Measurements from ENCODE around the gene TSPO. TPM values are rescaled to one million over a fixed set of nuclear protein-coding genes. Genes with fewer than 3 reads are reported as not detected.

TSPO gene
- total RNA-seq, 4 donors from 2014 or later: 101 to 174 (median 113) TPM

DNA sequence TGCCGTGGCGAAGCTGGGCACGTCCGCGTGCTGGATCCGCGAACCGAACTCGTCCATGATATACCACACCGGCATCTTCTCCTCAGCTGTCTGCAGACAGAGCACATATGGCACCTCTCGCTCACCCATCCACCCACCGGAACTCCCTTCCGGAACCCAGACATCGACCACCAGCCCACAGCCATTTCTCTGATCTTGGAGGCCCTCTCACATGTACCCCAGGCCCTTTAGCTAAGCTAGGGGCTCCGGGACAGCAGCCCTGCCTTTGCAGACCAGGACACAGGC is 28.5 kb downstream of the TSPO start:
- intact Hi-C loops (cut with DNase I; ENCODE audit: low total_unique reads): no loop called here
- Histone ChIP-seq H3K27me3 (no peaks in the 10 kb centered on the region), H3K9me3 (no peaks in the 10 kb centered on the region), H3K4me1 (no peaks in the 10 kb centered on the region), H3K36me3 (peaks cover 0 to 27% of the 10 kb centered on the region in 2 donors), H3K27ac (no peak overlapping the region), H3K4me3 (no peak overlapping the region)
- ATAC-seq (no peak), DNase-seq (no peak)
- in situ Hi-C loops (cut with MboI; ENCODE audit: low sequenced_read_pairs in 4 of 4): no loop called here
- no peak for TF ChIP-seq POLR2A (IDR thresholded peaks at IDR 0.05)
- no peak for TF ChIP-seq CTCF (IDR thresholded peaks at IDR 0.05 in 4 of 5, conservative IDR thresholded peaks at IDR 0.05 in 1 of 5)

DNA sequence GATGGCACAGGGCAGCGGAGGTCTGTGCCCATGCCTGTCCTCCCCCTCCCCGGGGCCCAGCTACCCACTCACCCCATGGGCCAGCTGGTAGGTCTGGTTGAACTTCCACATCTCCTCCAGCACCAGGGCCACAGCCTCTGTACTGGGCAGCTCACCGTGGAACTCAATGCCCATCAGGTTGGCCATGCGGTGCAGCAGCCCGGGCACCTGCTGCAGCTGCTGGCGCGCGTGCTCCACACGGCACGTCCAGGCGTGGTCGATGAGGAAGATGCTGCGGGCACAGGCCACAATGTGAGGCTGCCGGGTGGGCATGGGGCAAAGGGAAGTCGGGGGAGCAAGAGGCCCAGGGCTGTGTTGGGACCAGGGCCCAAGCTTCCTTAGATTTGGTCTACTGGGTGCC is 29.3 kb downstream of the TSPO start:
- Histone ChIP-seq H3K36me3 (peaks cover 0 to 21% of the 10 kb centered on the region in 2 donors), H3K9me3 (no peaks in the 10 kb centered on the region), H3K27ac (no peak overlapping the region), H3K27me3 (no peaks in the 10 kb centered on the region), H3K4me1 (peaks cover 2 to 5% of the 10 kb centered on the region in 2 donors), H3K4me3 (no peak overlapping the region)
- ATAC-seq: no peak
- no peak for DNase-seq
- no peak for TF ChIP-seq POLR2A (IDR thresholded peaks at IDR 0.05)
- no peak for TF ChIP-seq CTCF (IDR thresholded peaks at IDR 0.05 in 4 of 5, conservative IDR thresholded peaks at IDR 0.05 in 1 of 5)
- intact Hi-C loops (cut with DNase I; ENCODE audit: low total_unique reads): no loop called here
- in situ Hi-C loops (cut with MboI; ENCODE audit: low sequenced_read_pairs in 4 of 4): no loop called here

DNA sequence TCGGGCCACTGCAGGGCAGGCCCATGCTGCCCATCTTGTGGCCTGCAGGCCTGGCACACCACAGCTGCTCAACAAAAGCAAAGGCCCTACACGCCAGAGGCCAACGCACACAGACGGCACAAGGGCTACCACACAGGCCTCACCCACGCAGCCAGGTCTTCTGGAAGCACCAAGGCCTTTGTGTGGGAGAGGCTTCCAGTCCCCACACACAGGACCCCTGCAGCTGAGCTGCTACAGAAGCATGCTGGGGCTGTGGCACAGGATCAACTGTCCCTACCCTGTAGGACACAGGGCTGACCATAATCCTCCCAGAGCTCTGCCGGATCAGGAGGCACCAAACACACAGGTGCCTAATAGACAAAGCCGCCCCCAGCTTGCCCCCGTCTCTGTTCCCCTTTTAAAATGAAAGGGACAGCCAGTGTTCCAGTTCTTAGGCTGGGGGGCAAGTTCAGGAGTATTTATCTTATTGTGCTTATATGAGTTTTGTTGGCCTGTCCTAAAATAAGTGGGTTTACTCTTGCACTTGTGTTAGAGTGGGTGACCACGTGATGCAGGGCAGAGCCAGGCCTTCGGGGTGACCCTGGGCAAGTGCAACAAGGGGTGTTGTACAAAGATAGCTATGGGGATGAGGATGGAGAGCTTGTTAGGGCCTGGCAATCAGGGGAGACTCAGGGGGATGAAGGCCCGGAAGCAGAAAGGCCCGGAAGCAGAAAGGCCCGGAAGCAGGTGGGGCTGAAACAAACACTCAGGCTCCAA is 30.1 kb downstream of the TSPO start:
- Histone ChIP-seq H3K36me3 (peaks cover 0 to 15% of the 10 kb centered on the region in 2 donors), H3K27me3 (no peaks in the 10 kb centered on the region), H3K9me3 (no peaks in the 10 kb centered on the region), H3K4me1 (peaks cover 10 to 12% of the 10 kb centered on the region in 2 donors), H3K4me3 (no peak overlapping the region), H3K27ac (no peak overlapping the region)
- intact Hi-C loops (cut with DNase I; ENCODE audit: low total_unique reads): no loop called here
- no peak for DNase-seq
- TF ChIP-seq POLR2A (IDR thresholded peaks at IDR 0.05): no peak
- no peak for TF ChIP-seq CTCF (IDR thresholded peaks at IDR 0.05 in 4 of 5, conservative IDR thresholded peaks at IDR 0.05 in 1 of 5)
- no peak for ATAC-seq
- in situ Hi-C loops (cut with MboI; ENCODE audit: low sequenced_read_pairs in 4 of 4): no loop called here

- ATAC-seq: no peak
- Histone ChIP-seq H3K4me1 (peaks cover 10 to 12% of the 10 kb centered on the region in 2 donors), H3K4me3 (no peak overlapping the region), H3K27me3 (no peaks in the 10 kb centered on the region), H3K9me3 (no peaks in the 10 kb centered on the region), H3K27ac (no peak overlapping the region), H3K36me3 (peaks cover 0 to 15% of the 10 kb centered on the region in 2 donors)
- intact Hi-C loops (cut with DNase I; ENCODE audit: low total_unique reads): no loop called here
- DNase-seq: no peak
- no peak for TF ChIP-seq CTCF (IDR thresholded peaks at IDR 0.05 in 4 of 5, conservative IDR thresholded peaks at IDR 0.05 in 1 of 5)
- no peak for TF ChIP-seq POLR2A (IDR thresholded peaks at IDR 0.05)
- in situ Hi-C loops (cut with MboI; ENCODE audit: low sequenced_read_pairs in 4 of 4): no loop called here
Observed at GRCh38 chr22:43182118-43182517, 30.8 kb downstream of the TSPO start.

GRCh38 chr22:43182726-43183125 is 31.4 kb downstream of the TSPO start:
- peaks cover 0 to 15% of the 10 kb centered on the region in 2 donors for H3K36me3 ChIP-seq
- H3K27me3 ChIP-seq: no peaks in the 10 kb centered on the region
- DNase-seq (no peak), ATAC-seq (no peak)
- in situ Hi-C loops (cut with MboI; ENCODE audit: low sequenced_read_pairs in 4 of 4): no loop called here
- H3K27ac ChIP-seq: no peak overlapping the region
- intact Hi-C loops (cut with DNase I; ENCODE audit: low total_unique reads): no loop called here
- H3K9me3 ChIP-seq: no peaks in the 10 kb centered on the region
- H3K4me3 ChIP-seq: no peak overlapping the region
- H3K4me1 ChIP-seq: peaks cover 10 to 12% of the 10 kb centered on the region in 2 donors
- no peak for TF ChIP-seq CTCF (IDR thresholded peaks at IDR 0.05 in 4 of 5, conservative IDR thresholded peaks at IDR 0.05 in 1 of 5)
- TF ChIP-seq POLR2A (IDR thresholded peaks at IDR 0.05): no peak
